ENCODE results near the gene PRAMEF8.
"Not testable (repeated sequence)": the region's sequence is repeated elsewhere in the genome, so short reads cannot be mapped to it uniquely, and the experiment has no call there.

The PRAMEF8 gene

GRCh38 chr1:13239633-13240032 lies 45.3 kb downstream of the PRAMEF8 start:
- H3K4me1 Mint-ChIP-seq (ENCODE audit: low read depth); H3K27ac Mint-ChIP-seq; H3K36me3 Mint-ChIP-seq; H3K4me3 Mint-ChIP-seq; H3K27me3 Mint-ChIP-seq; H3K9me3 Mint-ChIP-seq (ENCODE audit: low read depth): not testable (repeated sequence)

- H3K27me3 Mint-ChIP-seq, H3K36me3 Mint-ChIP-seq: not testable (repeated sequence)
These were observed 47.4 kb downstream of the PRAMEF8 start for GRCh38 chr1:13237572-13237971.

GRCh38 chr1:13234057-13234456 lies 50.9 kb downstream of the PRAMEF8 start:
- not testable (repeated sequence) for H3K4me1 Mint-ChIP-seq (ENCODE audit: low read depth); H3K4me3 Mint-ChIP-seq; H3K9me3 Mint-ChIP-seq (ENCODE audit: low read depth); H3K36me3 Mint-ChIP-seq; H3K27ac Mint-ChIP-seq
- H3K27me3 Mint-ChIP-seq: peaks cover 13% of the 10 kb centered on the region

More at GRCh38 chr1:13237572-13237971, 47.4 kb downstream of the PRAMEF8 start:
- not testable (repeated sequence) for H3K27ac Mint-ChIP-seq; H3K4me3 Mint-ChIP-seq; H3K4me1 Mint-ChIP-seq (ENCODE audit: low read depth); H3K9me3 Mint-ChIP-seq (ENCODE audit: low read depth)

- H3K4me3 Mint-ChIP-seq; H3K4me1 Mint-ChIP-seq (ENCODE audit: low read depth); H3K36me3 Mint-ChIP-seq; H3K9me3 Mint-ChIP-seq (ENCODE audit: low read depth); H3K27ac Mint-ChIP-seq: not testable (repeated sequence)
- peaks cover 13% of the 10 kb centered on the region for H3K27me3 Mint-ChIP-seq
These were observed 52.9 kb downstream of the PRAMEF8 start for GRCh38 chr1:13232056-13232455.
